GM12864 (cell line): ENCODE results near the gene KRT77.
"Not testable (repeated sequence)": the region's sequence is repeated elsewhere in the genome, so short reads cannot be mapped to it uniquely, and the experiment has no call there.

Experiments used
- DNase-seq: peaks from one replicate; pipeline ENCODE4 v3.0.0-alpha.2; 2011; ENCODE audit warnings: low read depth
- H3K4me3 ChIP-seq: 2 replicates; pipeline ENCODE4 v1.5.1; 2011; ENCODE audit warnings: mild to moderate bottlenecking, low read depth, low read length, control low read depth
- TF ChIP-seq, protein P1 (sequence below): IDR thresholded peaks from 2 replicates; pipeline ENCODE4 v1.5.1; 2011; ENCODE audit warnings: low read depth, mild to moderate bottlenecking, moderate library complexity, low read length, control low read depth, inconsistent platforms; ENCODE audit errors: missing control alignments

The KRT77 gene

DNA sequence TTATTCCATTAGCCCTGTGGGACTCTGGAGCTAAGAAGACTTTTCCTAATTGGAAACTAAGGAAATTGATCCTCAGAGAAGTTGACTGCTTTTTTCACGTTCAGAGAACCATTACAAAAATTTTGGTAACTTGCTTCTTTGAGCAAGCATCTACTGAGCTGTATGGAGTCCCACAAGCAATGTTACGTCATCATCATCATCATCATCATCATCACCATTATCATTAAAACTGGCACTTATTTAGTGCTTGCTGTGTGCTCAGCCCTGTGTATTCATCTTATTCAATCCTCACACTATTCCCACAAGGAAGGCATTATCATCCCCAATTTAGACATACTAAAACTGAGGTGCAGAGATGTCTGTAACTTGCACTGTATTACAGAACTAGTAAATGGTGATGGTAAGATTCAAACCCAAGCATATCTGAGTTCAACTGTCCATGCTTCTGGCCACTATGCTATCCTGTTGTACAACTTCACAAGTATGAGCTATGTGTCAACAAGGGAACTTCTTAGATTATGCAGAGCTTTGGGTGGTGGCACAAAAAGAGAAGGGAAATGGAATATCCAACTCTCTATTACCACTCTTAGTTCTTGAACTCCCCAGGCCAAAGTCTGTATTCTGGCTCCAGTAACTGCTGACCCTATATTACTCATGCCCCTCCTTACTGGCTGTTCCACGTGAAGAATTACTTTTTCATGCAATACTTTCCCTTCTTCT is 29.5 kb downstream of the KRT77 start:
- no peak overlapping the region for H3K4me3 ChIP-seq
- no peak for DNase-seq
- TF ChIP-seq, protein P1, sequence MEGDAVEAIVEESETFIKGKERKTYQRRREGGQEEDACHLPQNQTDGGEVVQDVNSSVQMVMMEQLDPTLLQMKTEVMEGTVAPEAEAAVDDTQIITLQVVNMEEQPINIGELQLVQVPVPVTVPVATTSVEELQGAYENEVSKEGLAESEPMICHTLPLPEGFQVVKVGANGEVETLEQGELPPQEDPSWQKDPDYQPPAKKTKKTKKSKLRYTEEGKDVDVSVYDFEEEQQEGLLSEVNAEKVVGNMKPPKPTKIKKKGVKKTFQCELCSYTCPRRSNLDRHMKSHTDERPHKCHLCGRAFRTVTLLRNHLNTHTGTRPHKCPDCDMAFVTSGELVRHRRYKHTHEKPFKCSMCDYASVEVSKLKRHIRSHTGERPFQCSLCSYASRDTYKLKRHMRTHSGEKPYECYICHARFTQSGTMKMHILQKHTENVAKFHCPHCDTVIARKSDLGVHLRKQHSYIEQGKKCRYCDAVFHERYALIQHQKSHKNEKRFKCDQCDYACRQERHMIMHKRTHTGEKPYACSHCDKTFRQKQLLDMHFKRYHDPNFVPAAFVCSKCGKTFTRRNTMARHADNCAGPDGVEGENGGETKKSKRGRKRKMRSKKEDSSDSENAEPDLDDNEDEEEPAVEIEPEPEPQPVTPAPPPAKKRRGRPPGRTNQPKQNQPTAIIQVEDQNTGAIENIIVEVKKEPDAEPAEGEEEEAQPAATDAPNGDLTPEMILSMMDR = no peak

DNA sequence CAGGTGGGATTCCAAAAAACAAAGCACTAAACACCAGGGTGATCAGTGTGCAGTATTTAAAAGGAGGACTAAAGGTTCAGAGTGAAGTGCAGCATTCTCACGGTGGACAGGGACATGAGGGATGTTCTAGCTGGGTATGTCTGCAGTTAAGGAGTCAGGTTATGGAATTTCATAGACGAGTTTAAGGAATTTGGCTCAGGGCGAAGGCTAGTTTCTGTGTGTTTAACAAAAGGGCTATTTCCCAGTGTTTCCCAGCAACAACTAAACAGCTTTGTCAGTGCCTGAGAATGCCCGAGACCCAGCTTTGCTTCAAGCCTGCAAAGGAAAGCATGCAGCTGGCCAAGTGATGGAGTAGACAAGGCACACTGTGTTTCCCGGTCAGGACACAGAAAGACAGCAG is 30.1 kb downstream of the KRT77 start:
- TF ChIP-seq, protein P1 = no peak
- DNase-seq = no peak

DNA sequence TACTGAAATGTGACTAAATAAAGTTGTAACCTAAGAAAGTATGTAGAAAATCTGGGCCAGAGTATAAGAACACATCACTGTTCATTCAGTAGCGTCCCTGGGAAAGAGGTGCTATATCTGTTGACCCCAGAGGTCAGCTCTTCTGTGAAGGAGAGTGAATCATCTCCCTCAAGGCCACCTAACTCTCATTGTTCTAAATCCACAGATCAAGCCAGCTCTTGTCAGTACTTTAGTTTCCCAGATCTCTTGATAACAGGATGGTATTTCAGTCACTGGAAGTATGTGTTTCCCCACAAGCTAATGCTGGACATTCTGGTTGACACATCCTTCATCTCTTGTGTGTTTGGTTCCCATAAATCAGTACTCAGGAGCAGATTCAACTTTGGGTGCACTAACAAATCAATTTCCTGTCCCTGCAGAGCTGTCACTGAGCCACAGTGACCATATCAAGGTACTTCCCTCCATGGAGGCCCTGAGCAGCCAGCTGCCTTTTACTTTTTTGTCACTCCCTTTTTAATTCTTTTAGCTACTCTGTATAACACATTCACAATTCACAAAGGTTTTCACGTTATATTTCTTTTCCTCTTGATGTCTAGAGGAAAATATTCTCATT is 30.9 kb downstream of the KRT77 start:
- TF ChIP-seq, protein P1 = no peak
- H3K4me3 ChIP-seq = no peak overlapping the region
- no peak for DNase-seq

More for the DNA sequence above, 30.1 kb downstream of the KRT77 start:
- no peak overlapping the region for H3K4me3 ChIP-seq

DNA sequence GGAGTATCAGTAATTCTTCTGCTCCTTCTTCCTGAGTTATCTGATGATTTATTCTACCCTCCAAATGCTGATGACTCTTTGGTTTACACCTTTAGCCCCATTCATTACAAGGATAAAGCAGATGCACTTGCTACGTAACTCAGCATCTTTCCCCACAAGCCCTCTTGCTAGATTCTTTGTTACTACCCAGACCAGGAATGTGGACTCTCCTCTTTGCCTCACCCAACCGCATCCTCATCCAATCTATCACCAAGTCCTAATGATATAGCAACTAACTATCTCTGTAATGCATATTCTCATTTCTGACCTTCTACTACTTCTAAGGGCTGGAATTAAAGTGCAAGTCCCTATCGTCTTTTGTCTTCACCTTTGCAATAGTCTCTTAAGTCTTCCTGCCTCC is 32.4 kb downstream of the KRT77 start:
- no peak for DNase-seq
- TF ChIP-seq, protein P1 = no peak
- no peak overlapping the region for H3K4me3 ChIP-seq

DNA sequence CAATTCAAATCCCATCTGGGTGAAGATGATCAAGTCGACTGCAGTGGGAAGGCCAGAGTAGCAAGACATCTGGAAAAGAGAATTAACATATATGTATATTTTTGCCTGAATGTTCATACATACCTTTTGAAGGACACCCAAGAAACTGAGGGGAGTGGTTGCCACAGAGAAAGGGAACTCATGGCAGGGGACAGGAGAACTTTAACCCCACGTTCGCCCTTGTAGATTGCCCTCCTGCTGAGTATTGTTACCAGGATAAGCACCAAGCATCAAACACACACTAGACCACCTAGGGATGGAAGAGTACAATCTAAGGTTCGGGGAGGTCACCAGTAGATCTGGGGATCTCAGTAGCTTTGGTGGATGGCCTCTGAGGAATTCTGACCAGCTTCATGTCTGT is 32.8 kb downstream of the KRT77 start:
- DNase-seq = no peak
- no peak overlapping the region for H3K4me3 ChIP-seq
- TF ChIP-seq, protein P1 = no peak

DNA sequence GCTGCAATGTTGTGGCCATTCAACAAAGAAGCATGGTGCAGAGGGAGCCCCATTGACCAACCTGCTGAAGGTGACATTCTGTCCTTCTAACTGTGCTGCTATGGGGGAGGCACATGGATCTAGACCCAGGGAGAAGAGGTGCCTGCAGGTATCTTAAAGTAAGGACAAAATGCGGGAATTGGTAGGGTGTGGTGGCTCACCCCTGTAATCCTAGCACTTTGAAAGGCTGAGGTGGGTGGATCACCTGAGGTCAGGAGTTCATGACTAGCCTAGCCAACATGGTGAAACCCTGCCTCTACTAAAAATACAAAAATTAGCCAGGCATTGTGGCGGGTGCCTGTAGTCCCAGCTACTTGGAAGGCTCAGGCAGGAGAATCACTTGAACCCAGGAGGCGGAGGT is 33.4 kb downstream of the KRT77 start:
- not testable (repeated sequence) for H3K4me3 ChIP-seq, DNase-seq

DNA sequence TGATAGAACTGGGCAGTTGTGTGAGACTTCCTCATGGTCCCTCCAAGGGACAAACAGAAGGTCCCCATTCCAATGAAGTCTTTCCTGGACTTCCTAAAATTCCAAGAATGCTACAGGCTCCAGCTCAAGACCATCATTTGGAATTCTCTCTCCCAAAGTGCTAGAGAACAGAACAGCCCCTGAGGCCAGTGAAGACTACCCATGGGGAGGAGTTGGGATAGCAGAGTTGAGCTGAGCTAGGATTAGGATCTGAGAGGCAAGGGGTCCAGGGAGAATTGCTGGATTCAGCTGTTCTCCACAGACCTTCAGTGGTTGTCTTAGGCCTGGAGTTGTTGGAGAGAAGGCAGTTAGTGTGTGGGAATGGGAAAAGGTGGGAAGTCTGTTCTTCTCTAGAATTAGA is 33.9 kb downstream of the KRT77 start:
- TF ChIP-seq, protein P1 = no peak
- no peak for DNase-seq
- H3K4me3 ChIP-seq = no peak overlapping the region
